HUES6 (cell line): ENCODE measurements around the gene GPR101.

Experiments used
- H3K27ac ChIP-seq: 2 replicates; pipeline ENCODE4 v1.7.0; 2013; ENCODE audit warnings: low read depth, mild to moderate bottlenecking, low read length, inconsistent platforms
- H3K27me3 ChIP-seq: 2 replicates; pipeline ENCODE4 v1.6.1; 2013; ENCODE audit warnings: low read length; ENCODE audit not compliant: control insufficient read depth, insufficient read depth
- H3K36me3 ChIP-seq: 2 replicates; pipeline ENCODE4 v1.6.1; 2013; ENCODE audit warnings: low read length; ENCODE audit not compliant: control insufficient read depth, insufficient read depth
- H3K4me1 ChIP-seq: 2 replicates; pipeline ENCODE4 v1.6.1; 2013; ENCODE audit warnings: low read length; ENCODE audit not compliant: control insufficient read depth, insufficient read depth
- H3K4me3 ChIP-seq: 2 replicates; pipeline ENCODE4 v1.5.1; 2013; ENCODE audit warnings: low read depth, low read length
- H3K9ac ChIP-seq: one replicate; pipeline ENCODE4 v1.6.1; 2013; ENCODE audit warnings: mild to moderate bottlenecking, low read length
- H3K9me3 ChIP-seq: 2 replicates; pipeline ENCODE4 v1.6.1; 2013; ENCODE audit warnings: low read depth, low read length; ENCODE audit not compliant: control insufficient read depth, insufficient read depth

GPR101 gene

DNA sequence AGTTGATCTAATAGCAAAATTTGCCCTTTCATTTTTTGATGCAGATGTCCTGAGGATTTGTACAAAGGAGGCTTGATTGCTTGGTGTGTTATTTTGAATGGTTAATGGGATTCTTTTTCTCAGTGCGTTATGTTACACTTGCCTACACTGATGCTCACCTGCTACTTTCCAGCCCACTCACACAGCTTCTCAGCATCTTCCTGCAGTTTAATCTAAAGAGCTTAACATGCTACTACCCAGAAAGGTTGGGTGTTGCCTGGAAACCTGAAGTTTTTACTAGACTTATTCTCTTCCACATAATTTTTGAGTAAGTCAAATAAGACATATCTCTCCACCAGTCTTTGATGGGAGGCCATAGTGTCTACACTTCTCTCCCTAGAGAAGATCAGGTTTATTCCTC, 9.9 kb upstream of the GPR101 start:
- peaks cover 89% of the 10 kb centered on the region for H3K27me3 ChIP-seq
- H3K27ac ChIP-seq = no peak overlapping the region
- H3K4me3 ChIP-seq = no peak overlapping the region
- no peaks in the 10 kb centered on the region for H3K9me3 ChIP-seq
- no peaks in the 10 kb centered on the region for H3K36me3 ChIP-seq
- H3K4me1 ChIP-seq = no peaks in the 10 kb centered on the region
- no peak overlapping the region for H3K9ac ChIP-seq

DNA sequence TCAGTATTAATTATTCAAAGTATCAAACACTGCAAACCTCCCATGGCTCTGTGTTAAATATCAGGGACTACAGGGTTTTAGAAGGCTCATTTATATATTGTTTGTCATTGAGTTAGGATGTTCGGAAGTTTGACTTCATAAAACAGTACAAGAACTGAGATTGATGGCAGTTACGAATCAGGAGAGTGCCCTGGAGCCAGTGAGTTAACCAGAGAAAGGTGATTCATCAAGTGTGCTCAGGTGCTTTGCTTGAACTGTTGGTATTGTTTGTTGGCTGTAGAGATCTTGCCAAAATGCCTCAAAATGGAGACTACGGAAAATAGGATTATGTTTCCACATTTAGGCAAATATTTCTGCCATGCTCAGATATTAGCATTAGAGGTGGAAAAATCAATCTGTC, 7.5 kb upstream of the GPR101 start:
- H3K27me3 ChIP-seq = peaks cover 90% of the 10 kb centered on the region
- no peak overlapping the region for H3K4me3 ChIP-seq
- H3K9ac ChIP-seq = no peak overlapping the region
- no peaks in the 10 kb centered on the region for H3K4me1 ChIP-seq
- no peak overlapping the region for H3K27ac ChIP-seq
- no peaks in the 10 kb centered on the region for H3K9me3 ChIP-seq
- H3K36me3 ChIP-seq = no peaks in the 10 kb centered on the region

DNA sequence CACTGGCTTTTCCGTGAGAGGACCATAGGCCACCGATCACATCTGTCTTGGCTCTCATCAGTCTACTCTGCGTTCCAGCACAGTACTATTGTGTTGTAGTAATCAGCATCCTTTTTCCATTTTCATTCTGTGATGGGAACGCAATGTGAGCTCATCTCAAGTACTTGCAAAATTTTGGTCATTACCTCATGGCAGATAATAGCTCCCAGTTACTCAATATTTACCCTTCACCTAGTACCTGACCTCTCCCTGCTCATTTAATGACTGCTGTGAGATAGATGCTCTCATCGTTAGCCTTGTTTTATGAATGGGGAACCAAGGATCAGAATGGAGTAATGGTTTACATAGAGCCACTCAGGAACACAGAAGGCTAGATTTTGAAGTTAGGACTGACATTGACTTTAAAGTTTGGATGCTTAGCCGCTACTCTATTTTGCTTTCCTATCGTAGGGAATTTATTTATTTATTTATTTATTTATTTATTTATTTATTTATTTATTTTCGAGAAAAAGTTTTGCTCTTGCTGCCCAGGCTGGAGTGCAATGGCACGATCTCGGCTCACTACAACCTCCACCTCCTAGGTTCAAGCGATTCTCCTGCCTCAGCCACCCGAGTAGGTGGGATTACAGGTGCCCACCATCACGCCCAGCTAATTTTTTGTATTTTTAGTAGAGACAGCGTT, 6.5 kb upstream of the GPR101 start:
- Histone ChIP-seq H3K9me3 (no peaks in the 10 kb centered on the region), H3K27me3 (peaks cover 91% of the 10 kb centered on the region), H3K4me3 (no peak overlapping the region), H3K4me1 (no peaks in the 10 kb centered on the region), H3K36me3 (no peaks in the 10 kb centered on the region), H3K9ac (no peak overlapping the region), H3K27ac (no peak overlapping the region)

DNA sequence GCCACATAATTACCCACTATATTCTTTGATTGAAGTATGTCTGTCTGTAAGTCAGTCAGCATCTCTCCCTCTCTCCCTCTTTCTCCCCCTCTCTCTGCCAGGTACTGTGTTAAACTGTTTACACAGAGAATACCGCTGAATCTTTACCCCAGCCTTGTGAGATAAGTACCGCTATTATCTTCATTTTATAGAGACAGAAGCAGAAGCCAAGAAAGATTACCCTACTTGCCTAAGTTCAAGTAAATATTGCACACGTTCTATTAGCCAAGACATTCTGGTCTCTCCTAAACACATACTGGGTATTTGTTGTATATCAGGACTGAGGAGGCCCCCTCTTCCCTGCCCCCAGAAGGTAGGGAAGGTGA, 695 bp upstream of the GPR101 start:
- no peak overlapping the region for H3K9ac ChIP-seq
- peaks cover 16% of the 10 kb centered on the region for H3K4me1 ChIP-seq
- H3K27me3 ChIP-seq = peaks cover 100% of the 10 kb centered on the region

DNA sequence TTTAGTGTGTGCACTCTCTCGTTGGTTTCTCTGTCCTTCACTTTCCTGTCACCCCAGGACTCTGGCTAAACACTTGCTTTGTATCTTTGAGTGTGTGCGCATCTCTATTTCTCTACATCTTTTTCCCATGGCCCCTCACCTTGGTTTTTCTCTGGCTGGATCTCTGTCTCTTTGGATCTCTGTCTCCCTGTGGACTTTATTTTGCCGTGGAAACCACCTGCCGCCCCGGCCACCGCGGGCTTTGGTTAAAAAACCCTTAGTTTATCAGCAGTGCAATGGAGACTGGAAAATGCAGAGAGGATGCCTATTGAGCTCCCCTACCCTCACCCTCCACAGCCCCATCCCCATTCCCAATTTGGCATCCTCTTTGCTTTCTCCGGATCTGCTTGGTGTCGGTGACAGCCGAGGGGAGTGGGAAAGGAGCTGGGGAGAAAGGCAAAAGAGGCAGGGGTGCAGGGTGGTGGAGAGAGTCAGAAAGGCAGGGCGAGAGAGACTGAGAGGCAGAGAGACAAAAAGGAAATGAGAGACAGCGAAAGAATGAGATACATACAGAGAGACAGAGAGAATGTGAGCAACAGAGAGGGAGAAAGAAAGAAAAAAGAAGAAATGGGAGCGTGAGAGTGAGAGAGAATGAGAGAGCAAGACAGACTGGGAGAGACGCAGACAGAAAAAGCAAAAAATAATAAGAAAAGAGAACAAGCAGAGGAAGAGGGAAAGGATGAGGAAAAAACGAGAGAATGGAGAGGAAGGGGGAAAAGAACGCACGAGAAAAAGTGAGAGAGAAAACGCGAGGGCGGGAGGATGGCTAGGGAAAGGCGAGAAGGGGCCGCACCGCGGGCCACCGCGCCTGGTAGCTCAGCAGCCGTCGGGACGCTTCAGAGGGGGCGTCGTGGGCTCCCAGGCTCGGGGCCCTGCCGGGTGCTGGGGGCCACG, 688 bp downstream of the GPR101 start:
- Histone ChIP-seq H3K36me3 (no peaks in the 10 kb centered on the region), H3K27me3 (peaks cover 100% of the 10 kb centered on the region)

More for the DNA sequence above, 695 bp upstream of the GPR101 start:
- H3K4me3 ChIP-seq = no peak overlapping the region
- no peaks in the 10 kb centered on the region; the same call in 1 of the 2 replicates for H3K9me3 ChIP-seq
- H3K36me3 ChIP-seq = no peaks in the 10 kb centered on the region
- H3K27ac ChIP-seq = no peak overlapping the region

DNA sequence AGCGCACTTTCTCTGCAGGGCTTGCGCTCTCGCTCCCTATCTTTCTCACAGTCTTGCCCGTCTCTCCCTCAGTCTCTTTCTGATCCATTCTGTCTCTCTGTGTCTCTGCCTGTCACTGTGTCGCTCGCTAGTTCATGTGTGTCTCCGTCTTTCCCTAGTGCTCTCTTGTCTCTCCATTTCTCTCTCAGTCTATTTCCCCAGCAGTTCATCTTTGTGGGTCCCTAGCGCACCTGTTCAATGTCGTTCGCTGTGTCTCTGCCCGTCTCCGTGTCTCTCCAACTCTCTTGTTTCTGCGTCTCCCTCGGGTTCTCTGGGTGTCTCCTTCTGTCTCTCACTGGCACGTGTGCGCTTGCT, 1.5 kb downstream of the GPR101 start:
- peaks cover 100% of the 10 kb centered on the region for H3K27me3 ChIP-seq
- no peak overlapping the region for H3K9ac ChIP-seq
- H3K36me3 ChIP-seq = no peaks in the 10 kb centered on the region
- no peaks in the 10 kb centered on the region; the same call in 1 of the 2 replicates for H3K9me3 ChIP-seq
- peaks cover 16% of the 10 kb centered on the region for H3K4me1 ChIP-seq
- no peak overlapping the region for H3K27ac ChIP-seq
- peak overlapping the region; percentile 55 for H3K4me3 ChIP-seq

More for the DNA sequence above, 688 bp downstream of the GPR101 start:
- H3K9ac ChIP-seq = no peak overlapping the region
- no peaks in the 10 kb centered on the region; the same call in 1 of the 2 replicates for H3K9me3 ChIP-seq
- H3K4me1 ChIP-seq = peaks cover 16% of the 10 kb centered on the region
- H3K4me3 ChIP-seq = peak overlapping the region; percentile 55
- no peak overlapping the region for H3K27ac ChIP-seq

DNA sequence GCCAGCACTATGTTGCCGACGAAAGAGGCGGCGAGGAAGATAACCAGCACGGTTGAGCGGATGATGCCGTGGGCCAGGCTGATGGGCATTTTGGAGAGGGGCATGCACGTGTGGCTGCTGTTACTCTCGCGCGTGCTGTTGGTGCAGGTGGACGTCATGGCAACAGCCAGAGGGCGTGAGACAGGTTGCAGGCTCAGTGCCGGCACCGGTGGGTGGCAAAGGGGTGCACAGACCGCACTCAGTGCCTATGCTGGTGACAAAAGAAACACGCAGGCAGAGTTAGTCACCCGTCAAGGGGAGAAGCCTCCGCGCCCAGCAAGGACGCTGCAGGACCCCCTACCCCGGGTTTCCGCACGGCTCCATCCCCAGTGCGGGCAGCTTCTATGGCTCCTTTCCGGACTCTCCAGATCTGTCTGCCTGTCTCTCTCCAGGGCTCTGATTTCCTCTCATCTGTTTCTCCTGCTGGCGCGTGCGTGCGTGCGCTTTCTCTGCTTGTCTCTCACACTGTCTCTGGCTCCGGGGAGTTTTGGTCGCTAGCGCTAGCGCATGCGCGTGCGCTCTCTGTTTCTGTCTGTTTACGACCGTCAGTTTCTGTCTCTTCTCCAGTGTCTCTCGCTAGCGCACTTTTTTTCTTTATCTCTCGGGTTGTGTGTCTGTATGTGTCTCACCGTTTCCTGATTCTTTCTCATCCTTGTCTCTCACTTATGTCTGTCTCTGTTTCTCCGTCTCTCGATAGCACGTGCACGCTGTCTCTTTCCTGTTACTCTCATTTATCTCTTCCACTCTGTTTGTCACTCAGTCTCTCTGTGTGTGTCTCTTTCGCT, 2.1 kb downstream of the GPR101 start:
- Histone ChIP-seq H3K27me3 (peaks cover 100% of the 10 kb centered on the region), H3K27ac (no peak overlapping the region), H3K9me3 (no peaks in the 10 kb centered on the region; the same call in 1 of the 2 replicates), H3K36me3 (no peaks in the 10 kb centered on the region), H3K4me3 (peak overlapping the region; percentile 55), H3K4me1 (peaks cover 16% of the 10 kb centered on the region), H3K9ac (no peak overlapping the region)

DNA sequence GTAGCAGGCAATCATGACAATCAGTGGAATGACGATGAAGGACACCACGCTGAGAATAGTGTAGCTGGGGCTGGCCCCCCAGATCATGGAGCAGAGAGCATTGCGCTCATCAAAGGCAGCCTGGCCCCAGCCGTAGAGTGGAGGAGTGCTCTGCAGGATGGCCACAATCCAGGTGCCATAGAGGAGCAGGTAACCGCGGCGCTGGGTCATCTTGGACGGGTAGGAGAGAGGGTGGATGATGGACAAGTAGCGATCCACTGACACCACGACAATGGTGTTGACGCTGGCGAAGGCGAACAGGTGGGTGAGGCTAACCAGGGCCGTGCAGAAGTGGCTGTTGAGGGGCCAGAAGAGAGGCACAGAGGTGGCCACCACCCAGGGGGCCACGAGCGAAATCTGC, 2.8 kb downstream of the GPR101 start:
- Histone ChIP-seq H3K9me3 (no peaks in the 10 kb centered on the region; the same call in 1 of the 2 replicates), H3K9ac (no peak overlapping the region), H3K4me1 (peaks cover 16% of the 10 kb centered on the region), H3K36me3 (no peaks in the 10 kb centered on the region), H3K27me3 (peaks cover 100% of the 10 kb centered on the region), H3K4me3 (peak overlapping the region; percentile 55), H3K27ac (no peak overlapping the region)

DNA sequence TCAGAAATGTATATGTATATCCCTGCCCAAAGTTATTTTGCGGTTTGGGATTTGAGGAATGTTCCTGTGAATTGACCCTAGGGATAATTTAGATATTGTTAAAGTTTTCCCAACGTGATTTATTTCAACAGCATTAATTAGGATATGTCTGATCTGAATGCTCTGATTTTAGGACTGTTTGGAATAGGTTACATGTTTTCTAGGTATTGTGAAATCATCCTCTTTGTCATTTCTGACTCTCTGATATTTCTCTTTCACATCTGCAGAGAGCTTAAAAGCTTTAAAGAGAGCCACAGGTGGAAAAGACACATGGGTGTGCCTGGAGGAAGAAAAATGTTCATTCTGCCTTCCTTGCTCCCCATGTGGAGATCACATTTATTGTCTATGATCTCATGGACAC, 5.1 kb downstream of the GPR101 start:
- Histone ChIP-seq H3K9ac (no peak overlapping the region), H3K4me3 (no peak overlapping the region), H3K27me3 (peaks cover 97% of the 10 kb centered on the region), H3K36me3 (no peaks in the 10 kb centered on the region), H3K27ac (no peak overlapping the region), H3K9me3 (no peaks in the 10 kb centered on the region; the same call in 1 of the 2 replicates), H3K4me1 (peaks cover 16% of the 10 kb centered on the region)

DNA sequence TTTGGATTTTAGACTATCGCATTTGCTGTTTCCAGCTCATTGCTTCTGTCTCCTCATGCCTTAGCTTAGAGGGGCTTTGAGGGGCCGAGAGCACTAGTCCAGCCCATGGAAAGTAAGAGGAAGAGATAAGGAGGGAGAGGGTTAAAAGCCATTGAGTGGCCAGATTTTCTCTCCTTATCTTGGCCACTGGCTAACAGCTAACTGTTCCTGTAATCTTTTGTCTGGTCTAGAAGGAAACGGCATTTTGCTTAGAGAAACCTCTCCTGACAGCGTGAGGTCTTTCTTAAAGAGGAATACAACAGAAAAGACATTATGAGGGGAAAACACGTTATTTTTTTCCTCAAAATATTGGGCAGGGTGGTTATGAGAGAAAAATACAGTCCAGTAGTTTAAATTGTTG, 7.9 kb downstream of the GPR101 start:
- Histone ChIP-seq H3K27ac (no peak overlapping the region), H3K9ac (no peak overlapping the region), H3K9me3 (no peaks in the 10 kb centered on the region; the same call in 1 of the 2 replicates), H3K36me3 (no peaks in the 10 kb centered on the region), H3K4me3 (no peak overlapping the region), H3K27me3 (peaks cover 84% of the 10 kb centered on the region), H3K4me1 (no peaks in the 10 kb centered on the region; the same call in 1 of the 2 replicates)
